ENCODE data around the gene ZCCHC12. TPM values are rescaled to one million over a fixed set of nuclear protein-coding genes. Genes with fewer than 3 reads are reported as not detected.

ZCCHC12 gene
- total RNA-seq, 1 donor from 2014 or later, result not detected

GRCh38 chrX:118824173-118824730 is 628 bp downstream of the ZCCHC12 start:
- peak overlapping the region; percentile 77 for H3K4me2 ChIP-seq
- Mint-ChIP-seq H3K4me1 (peaks cover 29% of the 10 kb centered on the region), H3K36me3 (no peaks in the 10 kb centered on the region), H3K4me3 (peak overlapping the region; percentile 92), H3K27me3 (ENCODE audit: insufficient read depth, low read depth) (peaks cover 27% of the 10 kb centered on the region), H3K27ac (peak overlapping the region; percentile 92), H3K9me3 (peaks cover 7% of the 10 kb centered on the region)
- peaks cover 6% of the 10 kb centered on the region for H3F3A ChIP-seq (ENCODE audit: low read depth)
- H3K4me3 ChIP-seq, result peak overlapping the region; percentile 44
- H3K4me1 ChIP-seq, result no peaks in the 10 kb centered on the region
- H3K9me3 ChIP-seq (ENCODE audit: low read depth), result no peaks in the 10 kb centered on the region
- H3K9ac ChIP-seq, result no peak overlapping the region
- H3K79me2 ChIP-seq (ENCODE audit: low read depth), result no peaks in the 10 kb centered on the region
- peak overlapping the region; percentile 50 for H2AFZ ChIP-seq (replicated peaks)
- H3K27ac ChIP-seq, result no peak overlapping the region
- no peak for TF ChIP-seq EZH2 (IDR thresholded peaks at IDR 0.05)
- no peak for TF ChIP-seq EZH2phosphoT487 (IDR thresholded peaks at IDR 0.05)
- no peak for TF ChIP-seq CTCF (IDR thresholded peaks at IDR 0.05)
- peaks cover 5% of the 10 kb centered on the region for H4K20me1 ChIP-seq (ENCODE audit: low read depth)
- peaks cover 87% of the 10 kb centered on the region for H3K27me3 ChIP-seq
- peak; percentile 39 for DNase-seq (ENCODE audit: low spot score)
- no peaks in the 10 kb centered on the region for H3K36me3 ChIP-seq

GRCh38 chrX:118825227-118825626 is 1.6 kb downstream of the ZCCHC12 start:
- Histone ChIP-seq H3K27me3 (peaks cover 95% of the 10 kb centered on the region), H3K4me1 (no peaks in the 10 kb centered on the region), H3K79me2 (ENCODE audit: low read depth) (no peaks in the 10 kb centered on the region), H3K4me2 (peak overlapping the region; percentile 6), H3K9ac (no peak overlapping the region), H3K4me3 (no peak overlapping the region), H3F3A (ENCODE audit: low read depth) (peaks cover 6% of the 10 kb centered on the region), H3K36me3 (no peaks in the 10 kb centered on the region), H2AFZ (replicated peaks) (no peak overlapping the region), H4K20me1 (ENCODE audit: low read depth) (peaks cover 5% of the 10 kb centered on the region), H3K9me3 (ENCODE audit: low read depth) (no peaks in the 10 kb centered on the region), H3K27ac (no peak overlapping the region)
- DNase-seq (ENCODE audit: low spot score), result no peak
- H3K27ac Mint-ChIP-seq, result no peak overlapping the region
- H3K4me3 Mint-ChIP-seq, result peak overlapping the region; percentile 92
- no peak for TF ChIP-seq EZH2phosphoT487 (IDR thresholded peaks at IDR 0.05)
- no peak for TF ChIP-seq CTCF (IDR thresholded peaks at IDR 0.05)
- no peak for TF ChIP-seq EZH2 (IDR thresholded peaks at IDR 0.05)
- H3K36me3 Mint-ChIP-seq, result no peaks in the 10 kb centered on the region
- peaks cover 27% of the 10 kb centered on the region for H3K27me3 Mint-ChIP-seq (ENCODE audit: insufficient read depth, low read depth)
- H3K4me1 Mint-ChIP-seq, result peaks cover 29% of the 10 kb centered on the region
- H3K9me3 Mint-ChIP-seq, result peaks cover 7% of the 10 kb centered on the region

- no peaks in the 10 kb centered on the region for H3K79me2 ChIP-seq (ENCODE audit: low read depth)
- peaks cover 6% of the 10 kb centered on the region for H3K27me3 Mint-ChIP-seq (ENCODE audit: insufficient read depth, low read depth)
- peaks cover 13% of the 10 kb centered on the region for H3K27me3 ChIP-seq
- H3K4me3 ChIP-seq, result peak overlapping the region; percentile 42
- no peaks in the 10 kb centered on the region for H3K9me3 ChIP-seq (ENCODE audit: low read depth)
- peak overlapping the region; percentile 56 for H3K4me2 ChIP-seq
- no peak overlapping the region for H3K27ac ChIP-seq
- TF ChIP-seq EZH2 (IDR thresholded peaks at IDR 0.05), result no peak
- TF ChIP-seq CTCF (IDR thresholded peaks at IDR 0.05), result peak; percentile 66
- peaks cover 3% of the 10 kb centered on the region for H3K9me3 Mint-ChIP-seq
- H3F3A ChIP-seq (ENCODE audit: low read depth), result no peaks in the 10 kb centered on the region
- no peaks in the 10 kb centered on the region for H3K36me3 Mint-ChIP-seq
- peak overlapping the region; percentile 72 for H3K4me3 Mint-ChIP-seq
- H3K4me1 Mint-ChIP-seq, result peaks cover 5% of the 10 kb centered on the region
- peak overlapping the region; percentile 73 for H2AFZ ChIP-seq (replicated peaks)
- H3K9ac ChIP-seq, result no peak overlapping the region
- no peaks in the 10 kb centered on the region for H3K4me1 ChIP-seq
- H4K20me1 ChIP-seq (ENCODE audit: low read depth), result no peaks in the 10 kb centered on the region
- DNase-seq (ENCODE audit: low spot score), result peak; percentile 88
- H3K27ac Mint-ChIP-seq, result no peak overlapping the region
- no peaks in the 10 kb centered on the region for H3K36me3 ChIP-seq
Measured at GRCh38 chrX:118839334-118839958, 15.8 kb downstream of the ZCCHC12 start.

All from neural progenitor cell (in vitro differentiated cells).